Measurements from ENCODE around the gene CYP27A1. TPM values are rescaled to one million over a fixed set of nuclear protein-coding genes. Genes with fewer than 3 reads are reported as not detected.

Gene CYP27A1
- total and polyA plus RNA-seq, 9 of the 15 experiments (the other 6 are each of a cell fraction or from before 2014, with no cell fraction given): 0.20 TPM; not detected in 8

DNA sequence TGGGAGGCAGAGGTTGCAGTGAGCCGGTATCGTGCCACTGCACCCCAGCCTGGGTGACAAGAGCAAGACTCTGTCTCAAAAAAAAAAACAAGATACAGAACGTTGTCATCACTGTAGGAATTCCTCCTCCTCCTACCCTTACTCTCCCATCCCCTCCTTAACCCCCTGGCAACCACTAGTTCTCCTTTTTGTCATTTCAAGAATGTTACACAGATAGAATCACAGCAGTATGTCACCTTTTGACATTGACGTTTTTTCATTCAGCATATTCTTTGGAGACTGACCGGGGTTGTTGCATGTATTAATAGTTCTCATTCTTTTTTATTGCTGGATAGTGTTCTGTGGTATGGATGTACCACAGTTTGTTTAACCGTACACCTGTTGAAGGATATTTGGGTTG, 38.9 kb upstream of the CYP27A1 start (continued):
- TF ChIP-seq NKRF (IDR thresholded peaks at IDR 0.05; ENCODE audit: borderline replicate concordance): no peak

GRCh38 chr2:218744615-218745014, 37.3 kb upstream of the CYP27A1 start:
- POLR2A ChIA-PET: interaction anchor here (0.6 kb wide), 1 partner anchor 10 kb away, joined by 7 read pairs; no protein-coding TSS in a partner anchor
- no peak for FAIRE-seq
- peaks cover 5 to 12% of the 10 kb centered on the region in 2 experiments; a peak in 3 of 5 replicates for H3K4me1 ChIP-seq (replicated peaks in 1 of 2; ENCODE audit: control insufficient read depth in 2 of 2, insufficient read depth in 2 of 2, low read length in 2 of 2)
- peaks cover 68% of the 10 kb centered on the region; the same call in 2 of the 3 replicates for H3K36me3 ChIP-seq (ENCODE audit: control insufficient read depth, insufficient read depth, low read length)
- H3K27me3 ChIP-seq (ENCODE audit: control insufficient read depth in 2 of 2, insufficient read depth in 2 of 2, low read length in 2 of 2): no peaks in the 10 kb centered on the region
- TF ChIP-seq ZNF449 (CRISPR knock-in tag; IDR thresholded peaks at IDR 0.05): no peak
- 0 out of 2 replicates have a peak, but pooled peaks have one; percentile 2 for TF ChIP-seq ZNF766 (CRISPR knock-in tag; conservative IDR thresholded peaks at IDR 0.05)
- TF ChIP-seq, protein P1, sequence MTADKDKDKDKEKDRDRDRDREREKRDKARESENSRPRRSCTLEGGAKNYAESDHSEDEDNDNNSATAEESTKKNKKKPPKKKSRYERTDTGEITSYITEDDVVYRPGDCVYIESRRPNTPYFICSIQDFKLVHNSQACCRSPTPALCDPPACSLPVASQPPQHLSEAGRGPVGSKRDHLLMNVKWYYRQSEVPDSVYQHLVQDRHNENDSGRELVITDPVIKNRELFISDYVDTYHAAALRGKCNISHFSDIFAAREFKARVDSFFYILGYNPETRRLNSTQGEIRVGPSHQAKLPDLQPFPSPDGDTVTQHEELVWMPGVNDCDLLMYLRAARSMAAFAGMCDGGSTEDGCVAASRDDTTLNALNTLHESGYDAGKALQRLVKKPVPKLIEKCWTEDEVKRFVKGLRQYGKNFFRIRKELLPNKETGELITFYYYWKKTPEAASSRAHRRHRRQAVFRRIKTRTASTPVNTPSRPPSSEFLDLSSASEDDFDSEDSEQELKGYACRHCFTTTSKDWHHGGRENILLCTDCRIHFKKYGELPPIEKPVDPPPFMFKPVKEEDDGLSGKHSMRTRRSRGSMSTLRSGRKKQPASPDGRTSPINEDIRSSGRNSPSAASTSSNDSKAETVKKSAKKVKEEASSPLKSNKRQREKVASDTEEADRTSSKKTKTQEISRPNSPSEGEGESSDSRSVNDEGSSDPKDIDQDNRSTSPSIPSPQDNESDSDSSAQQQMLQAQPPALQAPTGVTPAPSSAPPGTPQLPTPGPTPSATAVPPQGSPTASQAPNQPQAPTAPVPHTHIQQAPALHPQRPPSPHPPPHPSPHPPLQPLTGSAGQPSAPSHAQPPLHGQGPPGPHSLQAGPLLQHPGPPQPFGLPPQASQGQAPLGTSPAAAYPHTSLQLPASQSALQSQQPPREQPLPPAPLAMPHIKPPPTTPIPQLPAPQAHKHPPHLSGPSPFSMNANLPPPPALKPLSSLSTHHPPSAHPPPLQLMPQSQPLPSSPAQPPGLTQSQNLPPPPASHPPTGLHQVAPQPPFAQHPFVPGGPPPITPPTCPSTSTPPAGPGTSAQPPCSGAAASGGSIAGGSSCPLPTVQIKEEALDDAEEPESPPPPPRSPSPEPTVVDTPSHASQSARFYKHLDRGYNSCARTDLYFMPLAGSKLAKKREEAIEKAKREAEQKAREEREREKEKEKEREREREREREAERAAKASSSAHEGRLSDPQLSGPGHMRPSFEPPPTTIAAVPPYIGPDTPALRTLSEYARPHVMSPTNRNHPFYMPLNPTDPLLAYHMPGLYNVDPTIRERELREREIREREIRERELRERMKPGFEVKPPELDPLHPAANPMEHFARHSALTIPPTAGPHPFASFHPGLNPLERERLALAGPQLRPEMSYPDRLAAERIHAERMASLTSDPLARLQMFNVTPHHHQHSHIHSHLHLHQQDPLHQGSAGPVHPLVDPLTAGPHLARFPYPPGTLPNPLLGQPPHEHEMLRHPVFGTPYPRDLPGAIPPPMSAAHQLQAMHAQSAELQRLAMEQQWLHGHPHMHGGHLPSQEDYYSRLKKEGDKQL (CRISPR knock-in tag; IDR thresholded peaks at IDR 0.05; ENCODE audit: borderline replicate concordance): no peak
- no peaks in the 10 kb centered on the region for H3K79me2 ChIP-seq (ENCODE audit: control insufficient read depth, insufficient read depth, low read length)
- in situ Hi-C loops (cut with MboI) (no loop called here), intact Hi-C loops (cut with micrococcal nuclease) (no loop called here)
- no peaks in the 10 kb centered on the region for H3K9me1 ChIP-seq (ENCODE audit: control insufficient read depth, insufficient read depth, low read length)
- no TSS peak for BruUV-seq (replicated peaks)
- no peak for ATAC-seq
- no peak for DNase-seq (ENCODE audit: extremely low read depth in 1 of 4, low spot score in 3 of 4)
- CTCF ChIA-PET (ENCODE audit: low intra/inter-chr PET ratio): no interaction called here
- H2AFZ ChIP-seq (ENCODE audit: low read depth, low read length): 0 out of 2 replicates have a peak overlapping the region, but pooled peaks have one; percentile 35
- no peaks in the 10 kb centered on the region for H4K20me1 ChIP-seq (replicated peaks; ENCODE audit: control insufficient read depth, insufficient read depth, low read length)
- no peaks in the 10 kb centered on the region for H3K9me3 ChIP-seq (replicated peaks; ENCODE audit: control insufficient read depth, insufficient read depth, low read depth, low read length)
- H3K4me2 ChIP-seq (ENCODE audit: insufficient read depth, low read length): no peak overlapping the region
- H3K27ac ChIP-seq (ENCODE audit: extremely low read depth, low read depth, low read length): peak overlapping the region; percentile 78
- WGBS (ENCODE audit: insufficient coverage, low coverage, missing lambda C conversion rate): 92% methylated on average over 3 of the region's 3 CpGs
- no peak overlapping the region; a peak in 1 of 4 replicates for H3K9ac ChIP-seq (ENCODE audit: insufficient read depth in 1 of 2, low read depth in 2 of 2, low read length in 2 of 2)
- H3K4me3 ChIP-seq: no peak overlapping the region

Data from K562 (cell line).